Vagina (tissue), 2 donors: ENCODE measurements around the gene THSD1. TPM values are rescaled to one million over a fixed set of nuclear protein-coding genes. Genes with fewer than 3 reads are reported as not detected.

ENCODE experiments used
- DNase-seq, 2 donors: peaks; one replicate each; pipeline ENCODE4 v3.0.0-alpha.2; 2017; ENCODE audit errors: extremely low spot score in 2 of 2
- H3K27ac ChIP-seq: fragments of 200-600 bp; sonication (generic); one replicate; pipeline ENCODE4 v1.5.1; 2019
- H3K27me3 ChIP-seq: fragments of 200-600 bp; sonication (generic); one replicate; pipeline ENCODE4 v1.5.1; 2019
- H3K36me3 ChIP-seq, 2 donors: fragments of 200-600 bp; sonication (generic); one replicate each; pipeline ENCODE4 v1.5.1; 2017 to 2019
- H3K4me1 ChIP-seq: fragments of 200-600 bp; sonication (generic); one replicate; pipeline ENCODE4 v1.5.1; 2019
- H3K4me3 ChIP-seq, 2 donors: fragments of 200-600 bp; sonication (generic); 1 replicate in 1 of 2; 2 replicates in 1 of 2; pipeline ENCODE4 v1.5.1; 2016 to 2019
- H3K9me3 ChIP-seq: fragments of 200-600 bp; sonication (generic); one replicate; pipeline ENCODE4 v1.5.1; 2019
- CTCF ChIP-seq, 3 experiments: fragments of 450-650 bp in 2 of 3; fragments of 200-600 bp in 1 of 3; sonication (generic) in 1 of 3; IDR thresholded peaks; one replicate each; pipeline ENCODE4 v1.5.1; 2017 to 2019; ENCODE audit warnings: antibody characterized with exemption in 3 of 3, mild to moderate bottlenecking in 2 of 3, moderate library complexity in 2 of 3
- POLR2A ChIP-seq, 2 donors: fragments of 450-650 bp; IDR thresholded peaks; one replicate each; pipeline ENCODE4 v1.6.1; 2017; ENCODE audit warnings: antibody characterized with exemption in 2 of 2, mild to moderate bottlenecking in 2 of 2, moderate library complexity in 2 of 2
- POLR2AphosphoS5 ChIP-seq, 2 donors: sonication (generic); formaldehyde crosslinking; IDR thresholded peaks; one replicate each; pipeline ENCODE4 v1.9.0; 2017; ENCODE audit warnings: antibody characterized with exemption in 2 of 2, mild to moderate bottlenecking in 2 of 2, low read depth in 1 of 2; ENCODE audit not compliant: insufficient read depth in 1 of 2
- intact Hi-C: fragments of 100-400 bp; cut with DNase I; formaldehyde crosslinking; loops from one replicate; pipeline ENCODE4 v1.15.1; 2023
- total RNA-seq: library from RNA; depleted of rRNA; stranded (reverse); fragments of >200 nt; gene quantifications from one replicate; pipeline ENCODE4 v1.2.3, GENCODE V29; 2016

THSD1 gene
- total RNA-seq = 6.4 TPM

DNA sequence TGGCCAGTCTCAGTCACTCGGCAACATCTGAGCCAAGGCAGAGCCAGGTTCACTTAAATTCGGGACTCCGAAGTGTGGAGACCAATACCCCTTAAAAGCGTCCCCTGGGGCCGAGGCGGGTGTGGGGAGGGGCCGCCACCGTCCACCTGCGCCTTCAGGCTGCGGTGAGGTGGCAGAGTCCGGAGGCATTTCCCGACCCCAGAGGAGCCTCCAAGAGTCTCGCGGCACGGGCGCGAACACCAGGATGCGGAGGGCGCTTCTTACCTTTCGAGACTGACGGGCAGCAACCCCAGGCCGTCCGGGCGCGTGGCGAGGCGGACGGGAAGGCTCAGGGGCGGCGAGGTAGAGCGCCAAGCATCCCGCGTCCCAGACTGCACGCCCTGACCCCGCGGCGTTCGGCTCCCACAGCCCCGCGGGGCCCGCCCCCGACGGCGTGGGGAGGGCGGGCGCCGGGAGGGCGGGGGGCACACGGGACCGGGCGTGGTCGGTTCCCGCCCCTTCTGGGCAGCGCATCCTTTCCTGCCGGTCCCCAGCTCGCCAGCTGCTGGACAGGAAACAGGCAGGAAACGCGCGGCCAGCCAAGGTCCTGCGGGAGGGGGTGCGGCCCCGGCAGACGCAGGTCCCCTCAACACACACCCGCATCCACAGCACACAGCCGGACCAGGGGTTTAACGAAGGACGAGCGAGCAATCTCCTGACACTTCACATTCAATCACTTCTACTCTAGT is at the start of gene THSD1:
THSD1 (minus strand) TSS at position 406 of the 728 bp plus-strand sequence. CDS start 3,572 bp downstream, outside the sequence.
- Histone ChIP-seq H3K27me3 (no peaks in the 10 kb centered on the region), H3K9me3 (no peaks in the 10 kb centered on the region), H3K4me3 (peak within 1 kb of the TSS; percentile 58 to 61), H3K36me3 (no peaks in the 10 kb centered on the region), H3K4me1 (peaks cover 20% of the 10 kb centered on the region), H3K27ac (peak within 1 kb of the TSS; percentile 62)
- TF ChIP-seq POLR2A (IDR thresholded peaks at IDR 0.05) = peak in 1 of 2 donors; percentile 16
- TF ChIP-seq POLR2AphosphoS5 (IDR thresholded peaks at IDR 0.05; ENCODE audit: insufficient read depth in 1 of 2, low read depth in 1 of 2) = peak in 1 of 2 donors; percentile 36
- no peak for TF ChIP-seq CTCF (IDR thresholded peaks at IDR 0.05)
- intact Hi-C loops = no loop called here
- DNase-seq = no peak

GRCh38 chr13:52455677-52456041 is 49.7 kb upstream of the THSD1 start:
- Histone ChIP-seq H3K27me3 (no peaks in the 10 kb centered on the region), H3K4me1 (peaks cover 21% of the 10 kb centered on the region), H3K4me3 (peak overlapping the region; percentile 50 to 66), H3K36me3 (no peaks in the 10 kb centered on the region), H3K9me3 (no peaks in the 10 kb centered on the region), H3K27ac (peak overlapping the region; percentile 84)
- peak in 1 of 2 donors; percentile 88 for DNase-seq
- intact Hi-C loops = no loop called here
- TF ChIP-seq POLR2AphosphoS5 (IDR thresholded peaks at IDR 0.05; ENCODE audit: insufficient read depth in 1 of 2, low read depth in 1 of 2) = no peak
- no peak for TF ChIP-seq POLR2A (IDR thresholded peaks at IDR 0.05)
- TF ChIP-seq CTCF (IDR thresholded peaks at IDR 0.05) = no peak

- no peaks in the 10 kb centered on the region for H3K27me3 ChIP-seq
- peaks cover 21% of the 10 kb centered on the region for H3K4me1 ChIP-seq
- intact Hi-C loops = no loop called here
- H3K36me3 ChIP-seq = no peaks in the 10 kb centered on the region
- H3K27ac ChIP-seq = peak within 1 kb of the TSS; percentile 84
- H3K9me3 ChIP-seq = no peaks in the 10 kb centered on the region
- peak; percentile 96 to 97 for DNase-seq
- H3K4me3 ChIP-seq = peak within 1 kb of the TSS; percentile 50 to 66
- no peak for TF ChIP-seq CTCF (IDR thresholded peaks at IDR 0.05)
- peak; percentile 45 to 90 for TF ChIP-seq POLR2AphosphoS5 (IDR thresholded peaks at IDR 0.05; ENCODE audit: insufficient read depth in 1 of 2, low read depth in 1 of 2)
- TF ChIP-seq POLR2A (IDR thresholded peaks at IDR 0.05) = peak in 1 of 2 donors; percentile 65
Observed at GRCh38 chr13:52454820-52455676, 49.1 kb upstream of the THSD1 start, which contains the start of gene CKAP2. TSS of gene CKAP2 (plus strand) at chr13:52455478. CDS start at chr13:52455557, 79 bp downstream.

DNA sequence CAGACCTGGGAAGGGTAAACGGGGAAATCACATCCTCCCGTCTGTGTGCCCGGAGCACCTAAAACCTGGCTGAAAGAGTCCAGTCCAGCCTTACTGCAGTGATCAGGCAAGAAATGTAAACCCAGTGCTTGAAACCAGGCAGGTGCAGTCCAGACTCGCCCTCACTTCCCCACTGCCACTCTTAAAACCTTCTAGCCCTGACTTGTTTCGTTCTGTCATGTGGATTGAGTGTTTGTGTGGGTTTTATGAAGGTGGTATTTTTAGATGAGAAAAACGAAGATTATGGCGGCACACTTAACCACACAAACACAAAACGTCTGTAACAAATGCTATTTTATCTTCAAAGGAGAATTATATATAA is 48.5 kb upstream of the THSD1 start:
- Histone ChIP-seq H3K4me1 (peaks cover 24% of the 10 kb centered on the region), H3K27me3 (no peaks in the 10 kb centered on the region), H3K27ac (peak overlapping the region; percentile 84), H3K36me3 (no peaks in the 10 kb centered on the region), H3K9me3 (no peaks in the 10 kb centered on the region), H3K4me3 (peak overlapping the region; percentile 50 to 66)
- intact Hi-C loops = no loop called here
- no peak for DNase-seq
- TF ChIP-seq POLR2AphosphoS5 (IDR thresholded peaks at IDR 0.05; ENCODE audit: insufficient read depth in 1 of 2, low read depth in 1 of 2) (peak in 1 of 2 donors; percentile 47), CTCF (IDR thresholded peaks at IDR 0.05) (no peak), POLR2A (IDR thresholded peaks at IDR 0.05) (no peak)
